Right atrium auricular region (tissue), 2 donors: Measurements from ENCODE around the gene ATP2C2. TPM values are rescaled to one million over a fixed set of nuclear protein-coding genes. Genes with fewer than 3 reads are reported as not detected.

Experiments
- DNase-seq: peaks from one replicate; pipeline ENCODE4 v3.0.0-alpha.2; 2019; ENCODE audit warnings: low spot score
- H3K27ac ChIP-seq, 2 donors: fragments of 200-600 bp; sonication (generic); 1 replicate in 1 of 2; 2 replicates in 1 of 2; pipeline ENCODE4 v1.5.1; 2016 to 2019
- H3K27me3 ChIP-seq, 2 donors: fragments of 200-600 bp; sonication (generic); one replicate each; pipeline versions ENCODE4 v1.5.1 to v1.6.0; 2017 to 2019
- H3K36me3 ChIP-seq: fragments of 200-600 bp; sonication (generic); one replicate; pipeline ENCODE4 v1.5.1; 2016
- H3K4me1 ChIP-seq, 2 donors: fragments of 200-600 bp; sonication (generic); one replicate each; pipeline versions ENCODE4 v1.5.1 to v1.6.0; 2017 to 2019
- H3K4me3 ChIP-seq, 2 donors: fragments of 200-600 bp; sonication (generic); 1 replicate in 1 of 2; 2 replicates in 1 of 2; pipeline ENCODE4 v1.5.1; 2017 to 2019; ENCODE audit warnings: mild to moderate bottlenecking in 1 of 2, moderate library complexity in 1 of 2
- H3K9me3 ChIP-seq, 2 donors: fragments of 200-600 bp; sonication (generic); one replicate each; pipeline ENCODE4 v1.5.1; 2019
- CTCF ChIP-seq, 2 donors: fragments of 200-600 bp; sonication (generic); IDR thresholded peaks; one replicate each; pipeline ENCODE4 v1.5.1; 2019; ENCODE audit warnings: antibody characterized with exemption in 2 of 2
- total RNA-seq, 2 donors: library from RNA; depleted of rRNA; stranded (reverse); fragments of >200 nt; gene quantifications; one replicate each; pipeline ENCODE4 v1.1.0, GENCODE V29; 2016

ATP2C2 gene
- total RNA-seq, 2 donors from 2014 or later = not detected

- Histone ChIP-seq H3K27ac (no peak overlapping the region), H3K36me3 (peaks cover 8% of the 10 kb centered on the region), H3K4me3 (no peak overlapping the region), H3K27me3 (no peaks in the 10 kb centered on the region), H3K9me3 (peaks cover 0 to 11% of the 10 kb centered on the region in 2 donors), H3K4me1 (no peaks in the 10 kb centered on the region)
- no peak for DNase-seq
- no peak for TF ChIP-seq CTCF (IDR thresholded peaks at IDR 0.05)
Measured at GRCh38 chr16:84462296-84463210, 94.2 kb downstream of the ATP2C2 start.

GRCh38 chr16:84463221-84463620 lies 94.9 kb downstream of the ATP2C2 start:
- H3K27me3 ChIP-seq = no peaks in the 10 kb centered on the region
- no peak for DNase-seq
- H3K36me3 ChIP-seq = peaks cover 8% of the 10 kb centered on the region
- no peaks in the 10 kb centered on the region for H3K4me1 ChIP-seq
- no peak overlapping the region for H3K4me3 ChIP-seq
- no peak for TF ChIP-seq CTCF (IDR thresholded peaks at IDR 0.05)
- no peak overlapping the region for H3K27ac ChIP-seq
- peaks cover 0 to 11% of the 10 kb centered on the region in 2 donors for H3K9me3 ChIP-seq

DNA sequence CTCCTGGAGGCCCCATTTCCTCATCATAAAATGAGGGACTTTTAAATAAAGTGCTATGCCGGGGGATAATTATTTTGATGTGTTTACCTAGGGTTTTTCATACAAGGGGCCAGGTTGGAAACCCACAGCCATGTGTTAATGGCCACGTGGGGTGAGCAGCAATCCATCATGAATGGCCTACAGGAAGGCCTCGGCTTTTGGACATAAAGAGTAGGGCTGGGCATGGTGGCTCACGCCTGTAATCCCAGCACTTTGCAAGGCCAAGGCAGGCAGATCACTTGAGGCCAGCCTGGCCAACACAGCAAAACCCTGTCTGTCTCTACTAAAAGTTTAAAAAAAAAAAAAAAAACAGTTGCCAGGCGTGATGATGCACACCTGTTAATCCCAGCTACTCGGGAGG lies 95.8 kb downstream of the ATP2C2 start:
- H3K4me3 ChIP-seq = no peak overlapping the region
- TF ChIP-seq CTCF (IDR thresholded peaks at IDR 0.05) = no peak
- H3K27me3 ChIP-seq = no peaks in the 10 kb centered on the region
- no peak for DNase-seq
- H3K9me3 ChIP-seq = peaks cover 0 to 11% of the 10 kb centered on the region in 2 donors
- no peaks in the 10 kb centered on the region for H3K4me1 ChIP-seq
- H3K36me3 ChIP-seq = peaks cover 8% of the 10 kb centered on the region
- no peak overlapping the region for H3K27ac ChIP-seq

- H3K9me3 ChIP-seq = peaks cover 0 to 11% of the 10 kb centered on the region in 2 donors
- peaks cover 8% of the 10 kb centered on the region for H3K36me3 ChIP-seq
- no peak overlapping the region for H3K27ac ChIP-seq
- no peaks in the 10 kb centered on the region for H3K27me3 ChIP-seq
- H3K4me3 ChIP-seq = no peak overlapping the region
- no peak for TF ChIP-seq CTCF (IDR thresholded peaks at IDR 0.05)
- H3K4me1 ChIP-seq = no peaks in the 10 kb centered on the region
- DNase-seq = no peak
Measured at GRCh38 chr16:84465154-84465553, 96.8 kb downstream of the ATP2C2 start.

GRCh38 chr16:84466692-84467091 lies 98.4 kb downstream of the ATP2C2 start:
- Histone ChIP-seq H3K4me3 (no peak overlapping the region), H3K9me3 (peaks cover 0 to 11% of the 10 kb centered on the region in 2 donors), H3K27ac (no peak overlapping the region), H3K27me3 (no peaks in the 10 kb centered on the region), H3K4me1 (no peaks in the 10 kb centered on the region), H3K36me3 (peaks cover 8% of the 10 kb centered on the region)
- no peak for TF ChIP-seq CTCF (IDR thresholded peaks at IDR 0.05)
- no peak for DNase-seq
